NCI-H82 treated with DMSO at 0.1 percent for 48 hours (cell line): ENCODE data around the gene HOXD9.
A peak's percentile ranks its signal among the peaks of the same experiment; 100 is the strongest.

Experiments used
- DNase-seq: peaks from one replicate; lab custom pipeline; 2025; ENCODE audit not compliant: unreplicated experiment; lab: John Stamatoyannopoulos, UW

Gene HOXD9

DNA sequence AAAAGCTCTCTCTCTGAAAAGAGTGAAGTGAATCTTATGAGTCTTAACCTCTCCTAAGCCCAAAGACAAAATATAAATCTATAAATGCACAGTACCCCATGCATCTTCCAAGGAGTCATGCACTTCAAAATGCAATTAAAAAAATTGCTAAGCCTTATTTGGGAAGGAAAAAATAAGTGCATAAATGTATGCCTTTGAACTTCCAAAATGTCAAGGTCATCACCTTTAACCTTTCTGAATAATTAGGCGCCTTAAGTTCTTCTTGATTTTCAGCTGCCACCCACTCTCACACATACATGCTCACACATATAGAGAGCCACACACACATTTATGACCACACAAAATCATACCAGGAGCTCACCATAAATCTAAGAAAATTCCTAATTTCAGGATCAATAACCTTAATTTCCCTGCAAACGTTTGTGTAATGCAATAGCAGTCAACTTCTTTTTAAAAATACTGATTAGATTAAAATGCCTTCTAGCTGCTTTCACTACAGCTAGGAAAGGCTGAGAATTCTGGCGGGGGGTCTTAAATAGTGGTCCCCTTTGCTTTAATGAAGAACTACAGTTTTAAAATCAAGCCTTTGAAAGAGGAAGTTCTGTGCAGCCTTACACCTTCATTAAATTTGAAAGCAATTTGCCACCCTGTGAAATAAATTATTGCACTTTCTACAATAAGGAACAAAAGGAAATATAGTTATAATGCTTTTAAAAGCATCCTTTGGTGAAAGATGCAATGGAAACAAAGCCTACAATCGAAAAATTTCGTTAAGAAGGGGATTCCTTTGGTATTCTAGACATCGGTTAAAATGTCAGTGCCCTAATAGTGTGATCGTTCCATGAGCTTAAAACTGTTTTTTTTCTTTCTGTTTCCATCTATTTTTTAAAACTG lies 11.9 kb upstream of the HOXD9 start:
- no peak for DNase-seq

GRCh38 chr2:176111309-176111663 lies 11.2 kb upstream of the HOXD9 start:
- DNase-seq = peak; percentile 72

DNA sequence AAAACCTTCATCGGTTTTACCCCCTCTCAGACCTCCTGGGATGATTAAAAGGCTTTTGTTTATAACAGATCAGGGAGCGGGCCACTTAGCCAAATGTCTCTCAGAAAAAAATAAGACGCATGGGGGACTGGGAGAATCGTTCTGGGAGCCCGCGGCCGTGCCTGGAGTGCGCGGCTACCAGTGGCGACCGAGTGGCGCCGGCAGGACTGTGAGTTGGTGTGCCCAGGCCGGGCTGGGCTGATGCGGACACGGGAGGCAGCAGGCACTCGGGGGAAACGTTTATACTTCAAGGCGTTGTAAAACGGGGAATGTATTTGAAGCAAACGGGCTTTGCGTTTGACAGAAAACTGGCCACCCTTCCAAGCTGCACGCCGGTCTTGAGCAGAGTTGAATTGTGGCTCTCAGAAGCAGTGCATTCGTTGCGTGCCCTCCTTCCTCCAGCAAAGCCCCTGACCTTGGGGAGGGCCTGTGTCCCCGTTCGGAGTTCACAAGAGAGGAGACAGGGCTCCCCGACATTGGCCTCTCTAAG lies 10.6 kb upstream of the HOXD9 start:
- no peak for DNase-seq

DNA sequence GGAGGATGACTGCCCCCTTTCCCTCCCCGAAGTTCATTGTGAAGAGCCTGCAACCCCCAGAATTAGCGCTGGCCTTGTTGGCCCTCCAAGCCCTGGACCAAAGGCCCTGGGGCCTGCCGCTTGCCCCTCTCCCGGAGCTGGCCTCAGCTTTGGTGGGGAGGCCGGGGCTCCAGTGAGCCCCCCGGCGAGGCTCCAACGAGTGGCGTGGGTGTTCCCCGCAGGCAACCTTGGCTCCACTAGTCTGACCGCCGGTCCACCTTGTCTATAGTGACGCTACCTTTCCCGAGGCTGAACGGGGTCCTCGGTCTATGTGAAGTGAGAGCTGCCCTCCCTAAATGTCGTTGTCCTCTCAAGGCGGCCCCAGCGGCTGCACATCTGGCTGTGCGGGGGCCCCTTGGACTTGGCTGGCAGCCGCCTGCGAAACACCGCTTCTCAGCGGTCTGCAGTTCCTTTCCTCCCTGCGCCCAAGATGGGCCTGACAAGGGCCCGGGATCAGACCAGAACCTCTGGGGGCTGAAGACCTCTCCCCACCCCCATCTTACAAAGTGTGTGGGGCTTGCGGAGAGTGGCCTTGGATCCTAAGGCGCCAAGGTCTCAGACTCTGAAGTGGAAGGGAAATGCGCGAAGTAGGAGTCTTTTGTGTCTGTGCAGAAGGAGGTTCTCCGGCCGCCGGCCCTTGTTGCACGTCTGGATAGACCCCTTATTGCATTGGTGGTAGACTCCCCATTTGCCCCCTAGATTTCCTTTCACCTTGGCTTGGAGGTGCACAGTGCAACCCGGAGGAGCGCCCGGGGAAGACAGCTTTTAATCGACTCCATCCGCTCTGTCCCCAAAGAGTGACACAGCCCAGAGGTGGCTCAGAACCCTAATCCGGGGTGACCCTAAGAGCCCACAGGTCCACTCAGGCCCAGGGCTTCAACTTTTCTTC lies 9.9 kb upstream of the HOXD9 start:
- DNase-seq = no peak

DNA sequence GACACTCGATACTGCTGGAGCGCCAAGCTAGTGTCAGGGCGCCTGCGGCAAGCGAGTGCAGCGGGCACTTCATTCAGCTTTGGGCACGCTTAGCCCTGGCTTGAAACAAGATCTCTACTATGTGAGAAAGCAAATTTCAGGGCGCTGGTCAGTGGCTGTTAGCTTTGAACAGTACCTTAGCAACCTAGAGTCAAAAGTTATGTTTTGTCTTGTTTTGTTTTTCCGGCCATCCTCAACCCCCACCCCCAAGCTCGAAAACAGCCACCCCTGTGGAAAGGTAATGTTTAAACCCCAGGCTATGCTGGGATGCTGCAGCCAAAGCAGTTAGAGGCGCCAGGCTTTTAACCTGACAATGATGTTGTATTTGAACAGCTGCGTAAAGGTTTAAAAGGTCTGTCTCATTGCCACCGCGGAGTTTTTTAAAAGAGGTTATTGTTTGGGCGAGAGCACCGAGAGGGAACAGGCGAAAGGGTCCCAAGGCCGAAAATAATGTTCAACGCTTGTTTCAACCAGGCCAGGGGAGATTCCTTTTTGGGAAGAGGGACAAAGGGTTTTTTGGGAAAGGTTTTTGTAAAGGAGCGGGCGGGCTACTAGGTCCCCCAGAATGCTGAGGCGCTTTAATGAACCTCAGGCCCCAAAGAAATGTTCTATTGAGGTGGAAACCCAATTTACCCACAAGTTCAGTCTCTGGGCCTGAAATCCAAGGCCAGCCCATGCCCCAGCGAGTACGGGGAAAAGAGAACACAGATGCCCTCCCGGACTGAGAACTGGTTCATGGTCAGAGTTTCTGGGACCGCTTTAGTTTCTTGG lies 8.2 kb upstream of the HOXD9 start:
- DNase-seq = no peak

GRCh38 chr2:176114930-176115625 lies 7.4 kb upstream of the HOXD9 start:
- DNase-seq = no peak

DNA sequence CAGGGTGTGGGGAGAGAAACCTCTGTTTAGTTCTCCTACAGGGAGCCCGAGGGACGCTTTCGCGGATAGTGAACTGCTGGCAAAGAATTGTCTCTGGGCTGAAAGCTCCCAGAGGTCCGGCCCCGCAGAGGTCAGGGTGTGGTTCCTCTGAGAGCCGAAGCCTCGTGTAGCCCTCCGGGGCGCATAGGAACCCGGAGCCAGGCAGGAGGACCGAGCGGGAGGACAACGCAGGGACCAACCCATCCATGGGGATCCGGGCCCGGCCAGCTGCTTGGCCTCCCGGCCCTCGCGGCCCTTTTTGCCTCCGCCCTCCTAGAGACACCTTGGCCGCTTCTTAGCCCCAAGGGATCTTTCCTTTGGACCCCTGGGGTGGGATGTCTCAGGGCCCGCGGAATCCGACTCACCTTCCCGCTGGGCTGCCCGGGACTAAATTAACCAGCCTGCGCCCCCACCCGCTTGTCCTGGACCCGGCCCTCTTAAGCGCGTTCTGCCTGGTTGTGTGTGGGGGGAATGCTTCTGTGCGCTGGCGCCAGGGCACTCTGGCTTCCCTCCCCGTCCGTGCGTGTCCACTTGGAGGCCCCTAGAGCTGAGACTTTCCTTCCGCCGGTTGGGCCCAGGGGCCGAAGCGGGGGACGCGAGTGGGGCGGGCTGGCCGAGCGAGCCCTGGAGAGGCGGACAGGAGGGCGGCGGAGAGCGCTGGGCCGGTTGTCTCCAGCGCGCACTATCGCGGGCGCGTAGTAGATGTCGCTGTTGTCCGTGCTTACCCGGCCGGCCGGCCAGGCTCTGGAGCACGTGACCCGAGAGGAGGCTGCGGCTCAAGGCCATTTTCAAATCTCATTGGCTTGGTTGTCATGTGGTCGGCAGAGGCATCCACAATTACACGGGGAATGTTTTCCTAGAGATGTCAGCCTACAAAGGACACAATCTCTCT lies 6.4 kb upstream of the HOXD9 start, which contains the start of gene HOXD10:
Gene HOXD10 (plus strand): TSS at position 896 of the 931 bp plus-strand sequence. CDS start 56 bp downstream, outside the sequence.
- no peak for DNase-seq

- DNase-seq = no peak
Measured at GRCh38 chr2:176117162-176117822, 5.2 kb upstream of the HOXD9 start.

GRCh38 chr2:176117823-176118371 lies 4.6 kb upstream of the HOXD9 start:
- DNase-seq = no peak

DNA sequence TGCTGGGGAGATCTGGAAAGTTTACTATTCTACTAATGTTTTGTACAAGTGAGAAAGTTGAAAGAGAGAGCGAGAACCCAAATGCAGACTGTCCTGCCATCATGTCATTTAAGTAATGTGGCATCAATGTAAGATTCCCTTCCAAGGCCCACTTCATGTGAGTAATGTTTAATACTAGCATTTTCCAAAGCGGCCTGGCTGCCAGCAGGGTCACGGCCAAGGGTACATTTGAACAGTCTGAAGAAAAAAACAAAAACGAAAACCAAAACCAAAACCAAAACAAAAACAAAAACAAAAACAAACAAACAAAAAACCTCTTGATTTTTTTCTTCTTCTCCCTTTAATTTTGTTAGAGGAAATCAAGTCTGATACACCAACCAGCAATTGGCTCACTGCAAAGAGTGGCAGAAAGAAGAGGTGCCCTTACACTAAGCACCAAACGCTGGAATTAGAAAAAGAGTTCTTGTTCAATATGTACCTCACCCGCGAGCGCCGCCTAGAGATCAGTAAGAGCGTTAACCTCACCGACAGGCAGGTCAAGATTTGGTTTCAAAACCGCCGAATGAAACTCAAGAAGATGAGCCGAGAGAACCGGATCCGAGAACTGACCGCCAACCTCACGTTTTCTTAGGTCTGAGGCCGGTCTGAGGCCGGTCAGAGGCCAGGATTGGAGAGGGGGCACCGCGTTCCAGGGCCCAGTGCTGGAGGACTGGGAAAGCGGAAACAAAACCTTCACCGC lies 3.7 kb upstream of the HOXD9 start:
- peak; percentile 68 for DNase-seq

DNA sequence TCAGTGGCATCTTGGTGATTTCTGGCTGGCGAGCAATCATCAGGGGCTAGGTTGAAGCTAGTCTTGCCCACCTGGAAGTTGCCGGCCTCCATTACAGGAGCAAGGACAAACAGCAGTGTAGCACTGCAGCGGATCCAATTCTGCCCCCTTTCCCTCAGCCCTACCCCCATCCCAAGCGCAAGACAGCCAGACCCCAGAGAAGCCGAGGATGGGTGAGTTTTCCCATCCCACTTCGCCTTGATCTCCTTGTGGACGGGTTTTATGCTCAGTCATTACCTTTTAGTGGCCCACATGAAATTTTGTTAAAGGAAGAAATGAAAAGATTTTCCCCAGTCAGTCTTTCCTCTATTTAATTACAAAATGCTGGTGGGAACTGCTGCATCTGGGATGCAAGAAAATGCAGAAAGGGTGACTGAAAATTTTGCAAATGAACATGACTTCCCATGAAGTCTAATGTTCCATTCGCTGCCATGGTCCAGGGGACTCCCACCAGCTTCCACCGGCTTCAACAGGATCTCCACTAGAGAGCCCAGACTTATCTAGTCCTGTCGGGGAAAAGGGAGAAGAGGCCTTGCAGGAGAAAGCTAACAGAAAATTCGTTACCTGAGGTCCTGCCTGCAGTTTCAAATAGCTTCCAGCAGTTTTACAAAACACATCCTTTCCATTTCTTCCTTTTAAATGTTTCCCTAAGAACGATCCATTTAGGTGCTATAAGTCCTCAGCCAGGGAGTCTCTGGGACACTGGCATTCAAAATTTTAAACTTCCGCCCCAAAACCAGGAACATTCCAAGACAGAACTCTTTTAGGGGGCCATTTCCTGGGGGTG lies 1.9 kb upstream of the HOXD9 start:
- DNase-seq = no peak

DNA sequence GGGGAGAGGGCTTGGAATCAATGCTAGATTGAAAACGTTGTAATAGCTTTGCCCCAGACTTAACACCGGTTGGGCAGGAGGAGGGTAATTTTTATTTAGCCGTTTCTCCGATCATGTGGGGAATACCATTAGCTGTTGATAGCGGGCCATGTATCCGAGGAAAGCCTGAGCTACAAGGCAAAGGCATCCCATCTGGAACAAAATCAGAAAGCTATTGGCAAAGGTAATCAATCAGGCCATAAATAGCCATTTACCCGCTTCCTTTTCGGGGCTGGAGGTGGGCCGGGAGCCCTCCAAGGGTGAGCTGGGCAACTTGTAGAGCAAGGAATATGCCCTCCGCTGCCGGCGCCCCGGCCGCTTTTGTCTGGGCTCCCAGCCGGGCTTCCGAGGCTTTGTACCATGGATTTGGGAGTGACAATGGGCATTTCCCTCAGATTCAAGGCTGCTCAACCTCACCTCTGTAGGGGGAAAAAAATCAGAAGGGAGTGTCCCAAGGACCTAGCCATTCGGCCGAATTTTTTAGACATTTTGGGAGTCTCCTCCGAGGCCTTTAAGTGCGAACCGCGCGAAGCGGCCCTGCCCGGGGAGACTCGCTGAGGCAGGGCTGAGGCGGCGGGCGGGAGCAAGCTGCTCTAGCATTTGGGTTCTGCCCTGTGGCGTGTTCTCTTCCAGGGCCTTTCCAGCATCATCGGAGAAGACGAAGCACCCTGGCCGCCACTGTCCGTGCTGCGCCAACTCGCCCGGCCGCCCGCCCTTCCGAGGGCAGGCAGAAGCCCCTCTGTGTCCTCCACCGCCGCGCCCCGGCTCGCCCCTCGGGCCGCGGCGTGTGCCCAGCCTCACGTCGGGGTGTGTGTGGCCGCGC lies 1.1 kb upstream of the HOXD9 start:
- no peak for DNase-seq

DNA sequence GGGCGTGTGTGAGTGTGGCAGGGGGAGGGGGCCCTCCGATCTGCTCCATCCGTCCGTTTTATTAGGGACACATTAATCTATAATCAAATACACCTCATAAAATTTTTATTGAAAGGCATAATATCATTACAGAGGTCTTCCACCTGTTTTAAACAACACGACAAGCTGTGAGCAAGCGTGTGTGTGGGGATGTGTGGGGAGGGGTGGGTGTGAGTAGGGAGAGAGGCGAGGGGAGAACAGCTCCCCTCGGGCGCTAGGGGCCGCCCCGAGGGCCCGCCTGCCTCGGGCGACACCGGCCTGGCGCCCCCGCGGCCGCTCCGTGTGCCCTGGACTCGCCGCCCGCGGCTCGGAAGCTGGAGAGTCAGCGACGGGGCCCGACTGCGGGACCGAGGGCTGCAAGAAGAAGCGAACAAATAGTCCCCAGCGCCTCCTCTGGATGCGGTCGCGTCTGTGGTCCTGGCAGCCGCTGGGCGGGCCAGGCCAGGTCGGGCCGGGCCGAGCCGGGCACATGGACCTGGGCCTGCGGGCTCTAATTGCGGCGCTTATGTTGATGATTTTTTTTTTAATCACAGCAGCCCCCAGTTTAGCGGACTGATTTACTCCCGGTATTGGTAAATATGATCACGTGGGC lies 352 bp upstream of the HOXD9 start:
- DNase-seq = no peak

DNA sequence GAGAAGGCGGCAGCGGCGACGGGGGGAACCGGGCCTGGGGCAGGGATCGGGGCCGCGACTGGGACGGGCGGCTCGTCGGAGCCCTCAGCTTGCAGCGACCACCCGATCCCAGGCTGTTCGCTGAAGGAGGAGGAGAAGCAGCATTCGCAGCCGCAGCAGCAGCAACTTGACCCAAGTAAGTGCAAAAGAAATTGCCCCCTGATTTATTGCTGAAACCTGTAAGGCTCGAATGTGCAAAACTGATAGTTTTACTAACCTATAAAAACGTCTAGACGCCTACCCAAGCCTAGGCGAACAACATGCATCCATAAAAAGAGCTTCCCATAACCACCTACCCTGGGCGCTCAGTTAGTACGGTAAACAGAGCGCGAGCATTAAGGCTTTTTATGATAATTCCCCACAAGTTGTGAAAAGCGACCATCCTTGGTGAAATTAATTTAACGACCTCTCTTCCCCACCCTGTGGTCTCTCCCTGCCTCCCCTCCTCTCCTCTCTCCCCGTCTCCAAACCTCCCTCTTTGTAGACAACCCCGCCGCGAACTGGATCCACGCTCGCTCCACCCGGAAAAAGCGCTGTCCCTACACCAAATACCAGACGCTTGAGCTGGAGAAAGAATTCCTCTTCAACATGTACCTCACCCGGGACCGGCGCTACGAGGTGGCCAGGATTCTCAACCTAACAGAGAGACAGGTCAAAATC lies 1.0 kb downstream of the HOXD9 start:
- no peak for DNase-seq
